K562 (cell line): ENCODE measurements around the gene TSEN54. TPM values are rescaled to one million over a fixed set of nuclear protein-coding genes. Genes with fewer than 3 reads are reported as not detected.

Experiments
- ATAC-seq: fragments of 200-7000 bp; cut with Tn5 transposase; 3 replicates; pipeline ENCODE4 v1.9.1; 2020; ENCODE audit warnings: moderate library complexity
- BruUV-seq: library from RNA; stranded (reverse); fragments of 400-500 nt; replicated peaks from 2 replicates; lab custom pipeline; 2021; lab: Mats Ljungman, UMichigan
- CTCF ChIA-PET: fragments of 300-600 bp; formaldehyde crosslinking; extraction: SDS; loops from one replicate; lab custom pipeline; 2021; ENCODE audit warnings: low intra/inter-chr PET ratio; lab: Yijun Ruan, JAX
- POLR2A ChIA-PET: fragments of 300-600, 350-650 bp; sonication (Branson Sonifier 250); formaldehyde crosslinking; extraction: SDS; loops from one replicate; lab custom pipeline; 2021; ENCODE audit warnings: antibody characterized with exemption, inconsistent platforms; lab: Yijun Ruan, JAX
- DNase-seq, 4 experiments: peaks; one replicate each; pipeline versions ENCODE4 v3.0.0 to v3.0.0-alpha.2; 2011 to 2018; ENCODE audit warnings: low spot score in 3 of 4, mixed read lengths in 3 of 4; ENCODE audit errors: extremely low read depth in 1 of 4
- FAIRE-seq: peaks from 2 replicates; lab custom pipeline; 2011; peaks lifted over from hg19 to GRCh38; lab: Jason Lieb, UNC
- H2AFZ ChIP-seq: 2 replicates; pipeline ENCODE4 v1.6.0; 2011; ENCODE audit warnings: low read depth, low read length, control low read depth, inconsistent platforms
- H3K27ac ChIP-seq: fragments of 200-600 bp; 3 replicates; pipeline ENCODE4 v1.8.0; 2011; ENCODE audit warnings: low read depth, mild to moderate bottlenecking, control low read depth, inconsistent platforms, low read length, moderate library complexity, mixed read lengths; ENCODE audit errors: extremely low read depth
- H3K27me3 ChIP-seq, 2 experiments: fragments of 300-600 bp in 1 of 2; 2 replicates in 1 of 2; 3 replicates in 1 of 2; pipeline versions ENCODE4 v1.6.0 to v1.8.0; 2011; ENCODE audit warnings: inconsistent platforms in 2 of 2, low read length in 2 of 2, mild to moderate bottlenecking in 1 of 2, mixed read lengths in 1 of 2, moderate library complexity in 1 of 2; ENCODE audit not compliant: control insufficient read depth in 2 of 2, insufficient read depth in 2 of 2
- H3K36me3 ChIP-seq: fragments of 300-600 bp; 3 replicates; pipeline ENCODE4 v1.8.0; 2011; ENCODE audit warnings: mild to moderate bottlenecking, low read length, inconsistent platforms; ENCODE audit not compliant: control insufficient read depth, insufficient read depth
- H3K4me1 ChIP-seq, 2 experiments: fragments of 200-600 bp in 1 of 2; replicated peaks in 1 of 2; 2 replicates in 1 of 2; 3 replicates in 1 of 2; pipeline versions ENCODE4 v1.5.1 to v1.8.0; 2011; ENCODE audit warnings: inconsistent platforms in 2 of 2, low read length in 2 of 2, mild to moderate bottlenecking in 1 of 2, mixed read lengths in 1 of 2, moderate library complexity in 1 of 2; ENCODE audit not compliant: control insufficient read depth in 2 of 2, insufficient read depth in 2 of 2
- H3K4me2 ChIP-seq: 2 replicates; pipeline ENCODE4 v1.6.1; 2011; ENCODE audit warnings: low read length, control low read depth, inconsistent platforms, mixed read lengths; ENCODE audit not compliant: insufficient read depth
- H3K4me3 ChIP-seq: fragments of 200-600 bp; sonication (generic), shearing (Covaris generic); 2 replicates; pipeline ENCODE4 v1.5.1; 2016; ENCODE audit warnings: control low read depth, inconsistent platforms
- H3K79me2 ChIP-seq: fragments of 200-600 bp; 3 replicates; pipeline ENCODE4 v1.8.0; 2011; ENCODE audit warnings: low read length, inconsistent platforms; ENCODE audit not compliant: control insufficient read depth, insufficient read depth
- H3K9ac ChIP-seq, 2 experiments: 2 replicates each; pipeline versions ENCODE4 v1.6.0 to v1.6.1; 2011; ENCODE audit warnings: low read depth in 2 of 2, low read length in 2 of 2, control low read depth in 1 of 2, inconsistent platforms in 1 of 2, mild to moderate bottlenecking in 1 of 2, mixed read lengths in 1 of 2; ENCODE audit not compliant: insufficient read depth in 1 of 2
- H3K9me1 ChIP-seq: one replicate; pipeline ENCODE4 v1.6.0; 2011; ENCODE audit warnings: inconsistent platforms, mild to moderate bottlenecking, low read length, moderate library complexity; ENCODE audit not compliant: control insufficient read depth, insufficient read depth
- H3K9me3 ChIP-seq: replicated peaks from 2 replicates; pipeline ENCODE4 v1.5.1; 2011; ENCODE audit warnings: low read depth, low read length, inconsistent platforms; ENCODE audit not compliant: control insufficient read depth, insufficient read depth
- H4K20me1 ChIP-seq: replicated peaks from 2 replicates; pipeline ENCODE4 v1.6.1; 2011; ENCODE audit warnings: low read length, inconsistent platforms, mixed read lengths; ENCODE audit not compliant: control insufficient read depth, insufficient read depth
- CBX2 ChIP-seq: fragments of 200-600 bp; sonication (generic); IDR thresholded peaks from one replicate; pipeline ENCODE4 v1.6.1; 2012; ENCODE audit warnings: mild to moderate bottlenecking, low read length, inconsistent platforms; ENCODE audit not compliant: insufficient read depth, poor library complexity, severe bottlenecking
- ETV1 ChIP-seq: fragments of 450-650 bp; conservative IDR thresholded peaks from 2 replicates; pipeline ENCODE4 v1.6.1; 2016; ENCODE audit warnings: missing genetic modification characterization, control low read depth, low read depth, missing compliant biosample characterization
- HLTF ChIP-seq: fragments of 450-650 bp; IDR thresholded peaks from 2 replicates; pipeline ENCODE4 v1.6.1; 2016
- JUN ChIP-seq, 2 experiments: sonication (generic) in 1 of 2; formaldehyde crosslinking in 1 of 2; IDR thresholded peaks; 2 replicates each; pipeline versions ENCODE4 v1.6.1 to v1.8.0; 2012 to 2022; ENCODE audit warnings: borderline replicate concordance in 2 of 2, mild to moderate bottlenecking in 2 of 2, improper control_type of control experiment in 1 of 2, low read depth in 1 of 2, low read length in 1 of 2, missing genetic modification reagents in 1 of 2
- PHF20 ChIP-seq: fragments of 450-650 bp; IDR thresholded peaks from 2 replicates; pipeline ENCODE4 v1.6.1; 2018; ENCODE audit not compliant: partially characterized antibody
- ZFP36 ChIP-seq: fragments of 150-350 bp; IDR thresholded peaks from 2 replicates; pipeline ENCODE4 v1.6.1; 2018; ENCODE audit warnings: low read length, low read depth; ENCODE audit not compliant: partially characterized antibody
- ZNF165 ChIP-seq: fragments of 250-450 bp; sonication (Bioruptor Pico); IDR thresholded peaks from 2 replicates; pipeline ENCODE4 v1.4.0; 2020; ENCODE audit warnings: borderline replicate concordance
- ZNF224 ChIP-seq: sonication (generic); formaldehyde crosslinking; IDR thresholded peaks from 2 replicates; pipeline ENCODE4 v1.8.0; 2022; ENCODE audit warnings: mild to moderate bottlenecking, missing genetic modification reagents
- ZNF239 ChIP-seq: fragments of 250-450 bp; sonication (Bioruptor Pico); IDR thresholded peaks from 2 replicates; pipeline ENCODE4 v1.4.0; 2020; ENCODE audit warnings: mild to moderate bottlenecking
- ZNF644 ChIP-seq: fragments of 200-800 bp; sonication (Bioruptor generic); IDR thresholded peaks from 2 replicates; pipeline ENCODE4 v1.6.1; 2016; ENCODE audit warnings: low read depth, missing genetic modification characterization, missing compliant biosample characterization
- ZSCAN29 ChIP-seq: fragments of 450-650 bp; IDR thresholded peaks from 2 replicates; pipeline ENCODE4 v1.6.1; 2017
- WGBS: fragments of 100-300 bp; shearing (Covaris generic); methylation state at CpG from one replicate; pipeline ENCODE4 v1.1.6; 2016; ENCODE audit warnings: low coverage, mixed read lengths; ENCODE audit not compliant: insufficient coverage; ENCODE audit errors: missing lambda C conversion rate; 5-methylcytosine and 5-hydroxymethylcytosine counted together
- in situ Hi-C: fragments of 300-500 bp; cut with MboI; formaldehyde crosslinking; loops from 4 replicates; pipeline ENCODE4 v1.15.0; 2018; ENCODE audit warnings: inconsistent platforms, mixed read lengths
- intact Hi-C: fragments of 100-400 bp; cut with micrococcal nuclease; formaldehyde crosslinking; loops from 2 replicates; pipeline ENCODE4 v1.14.2; 2022
- polyA plus RNA-seq, 8 experiments: library from polyadenylated mRNA; depleted of rRNA in 4 of 8; stranded (reverse) in 5 of 8; unstranded in 3 of 8; fragments of >200 nt; fragmentation: Nextera tagmentation in 2 of 8; fragmentation: Illumina TruSeq in 1 of 8; extraction: Ambion mirVana in 2 of 8; extraction: Trizol in 1 of 8; gene quantifications; 2 replicates each; pipeline versions ENCODE4 v1.2.1 to v1.2.3, GENCODE V29; 2011 to 2014; ENCODE audit warnings: inconsistent platforms in 1 of 8, missing spikeins in 1 of 8
- total RNA-seq, 7 experiments: library from RNA; depleted of rRNA in 6 of 7; stranded (reverse); fragments of >200 nt in 6 of 7; fragmentation: Illumina TruSeq in 2 of 7; extraction: Trizol in 2 of 7; gene quantifications; 2 replicates each; pipeline versions ENCODE4 v1.2.1 to v1.2.3, GENCODE V29; 2011 to 2021; ENCODE audit warnings: low replicate concordance in 1 of 7
- TF ChIP-seq, protein P1 (sequence below), 2 experiments: fragments of 450-650 bp in 1 of 2; sonication (generic) in 1 of 2; formaldehyde crosslinking; conservative IDR thresholded peaks; 2 replicates each; pipeline versions ENCODE4 v1.4.0 to v1.8.1; 2020 to 2022; ENCODE audit warnings: mild to moderate bottlenecking in 1 of 2, missing genetic modification reagents in 1 of 2
- TF ChIP-seq, protein P2 (sequence below): fragments of 250-450 bp; sonication (Bioruptor Pico); IDR thresholded peaks from 2 replicates; pipeline ENCODE4 v1.8.0; 2021; ENCODE audit warnings: moderate library complexity, mild to moderate bottlenecking, inconsistent platforms
- TF ChIP-seq, protein P3 (sequence below): fragments of 450-650 bp; IDR thresholded peaks from 2 replicates; pipeline ENCODE4 v1.6.1; 2018; ENCODE audit not compliant: partially characterized antibody

The TSEN54 gene
- total and polyA plus RNA-seq, 9 of the 15 experiments (the other 6 are each of a cell fraction or from before 2014, with no cell fraction given) = 5.9 to 64.3 (median 48.9) TPM

DNA sequence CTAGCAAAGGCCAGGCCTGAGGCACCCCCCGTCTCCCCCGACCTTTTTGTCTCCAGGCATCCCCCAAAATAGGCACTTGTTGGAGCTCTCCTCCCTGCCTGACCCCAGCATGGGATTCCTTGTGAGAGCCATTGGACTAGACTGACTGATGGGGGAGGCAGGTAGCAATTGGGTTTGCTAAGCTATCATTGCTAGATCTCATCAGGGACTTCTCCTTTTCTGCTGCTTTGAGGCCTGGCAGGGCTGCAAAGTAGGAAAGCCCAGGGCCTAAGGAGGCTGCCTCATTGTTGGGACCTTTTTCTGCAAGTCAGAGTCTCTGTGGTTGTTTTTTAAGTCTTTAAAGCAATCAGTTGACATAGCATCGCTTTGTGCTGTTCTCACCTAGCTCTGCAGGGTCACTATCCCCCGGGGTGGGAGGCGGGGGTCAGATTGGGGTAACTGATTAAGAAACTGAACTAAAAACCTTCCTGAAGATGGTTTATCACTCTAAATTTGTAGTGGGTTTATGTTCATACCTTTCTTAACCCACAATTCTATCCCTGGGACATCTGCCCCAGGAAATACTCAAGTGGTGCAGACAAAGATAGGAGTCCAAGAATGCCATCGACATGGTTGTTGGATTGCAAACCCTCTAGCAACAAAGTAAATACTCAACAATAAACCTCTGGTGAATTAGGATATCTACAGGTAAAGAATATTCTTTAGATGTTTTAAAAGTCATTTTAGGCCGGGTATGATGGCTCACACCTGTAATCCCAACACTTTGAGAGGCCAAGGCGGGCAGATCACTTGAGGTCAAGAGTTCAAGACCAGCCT, 37.2 kb downstream of the TSEN54 start (continued):
- TF ChIP-seq JUN (IDR thresholded peaks at IDR 0.05; ENCODE audit: borderline replicate concordance, low read depth, low read length) (no peak), JUN (CRISPR knock-in tag; IDR thresholded peaks at IDR 0.05; ENCODE audit: borderline replicate concordance) (no peak), ZNF224 (CRISPR knock-in tag) (no peak), CBX2 (no peak), PHF20 (no peak), ZFP36 (peak; percentile 89)
- TF ChIP-seq, protein P1, sequence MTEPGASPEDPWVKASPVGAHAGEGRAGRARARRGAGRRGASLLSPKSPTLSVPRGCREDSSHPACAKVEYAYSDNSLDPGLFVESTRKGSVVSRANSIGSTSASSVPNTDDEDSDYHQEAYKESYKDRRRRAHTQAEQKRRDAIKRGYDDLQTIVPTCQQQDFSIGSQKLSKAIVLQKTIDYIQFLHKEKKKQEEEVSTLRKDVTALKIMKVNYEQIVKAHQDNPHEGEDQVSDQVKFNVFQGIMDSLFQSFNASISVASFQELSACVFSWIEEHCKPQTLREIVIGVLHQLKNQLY (CRISPR knock-in tag; conservative IDR thresholded peaks at IDR 0.05) = no peak

DNA sequence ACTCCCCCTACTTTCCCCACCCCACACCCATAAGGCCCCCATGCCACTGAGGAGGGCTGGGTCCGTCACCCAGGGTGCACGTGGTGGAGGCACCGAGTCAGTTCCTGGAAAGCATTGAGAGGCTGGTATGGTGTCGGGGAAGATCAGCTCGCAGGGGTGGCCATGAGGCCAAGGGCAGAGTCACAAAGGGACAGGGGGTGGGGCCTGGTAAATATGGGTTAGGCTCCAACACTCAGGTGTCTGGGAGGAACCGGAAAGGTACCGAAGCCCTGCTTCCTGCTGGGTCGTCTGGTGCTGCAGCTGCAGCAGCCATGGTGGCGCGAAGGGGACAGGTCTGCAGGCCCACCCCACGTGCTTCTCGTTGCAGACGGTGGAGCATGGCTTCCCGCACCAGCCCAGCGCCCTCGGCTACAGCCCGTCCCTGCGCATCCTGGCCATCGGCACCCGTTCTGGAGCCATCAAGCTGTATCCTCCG, 39.4 kb downstream of the TSEN54 start:
- DNase-seq (no peak), ATAC-seq (no peak), FAIRE-seq (no peak)
- Histone ChIP-seq H3K79me2 (no peaks in the 10 kb centered on the region), H3K9me1 (peaks cover 3% of the 10 kb centered on the region), H3K9me3 (no peaks in the 10 kb centered on the region), H4K20me1 (no peaks in the 10 kb centered on the region), H3K4me1 (peaks cover 20 to 53% of the 10 kb centered on the region in 2 experiments), H3K4me2 (no peak overlapping the region), H2AFZ (no peak overlapping the region), H3K36me3 (no peaks in the 10 kb centered on the region), H3K27ac (no peak overlapping the region), H3K9ac (peak overlapping the region in 1 of 2 experiments; percentile 68; a peak in 1 of 4 replicates), H3K4me3 (no peak overlapping the region), H3K27me3 (no peaks in the 10 kb centered on the region)
- POLR2A ChIA-PET = no interaction called here
- intact Hi-C loops (no loop called here), in situ Hi-C loops (no loop called here)
- WGBS = 90% methylated on average over 18 of the region's 21 CpGs
- BruUV-seq = no TSS peak
- CTCF ChIA-PET = no interaction called here
- TF ChIP-seq, protein P2, sequence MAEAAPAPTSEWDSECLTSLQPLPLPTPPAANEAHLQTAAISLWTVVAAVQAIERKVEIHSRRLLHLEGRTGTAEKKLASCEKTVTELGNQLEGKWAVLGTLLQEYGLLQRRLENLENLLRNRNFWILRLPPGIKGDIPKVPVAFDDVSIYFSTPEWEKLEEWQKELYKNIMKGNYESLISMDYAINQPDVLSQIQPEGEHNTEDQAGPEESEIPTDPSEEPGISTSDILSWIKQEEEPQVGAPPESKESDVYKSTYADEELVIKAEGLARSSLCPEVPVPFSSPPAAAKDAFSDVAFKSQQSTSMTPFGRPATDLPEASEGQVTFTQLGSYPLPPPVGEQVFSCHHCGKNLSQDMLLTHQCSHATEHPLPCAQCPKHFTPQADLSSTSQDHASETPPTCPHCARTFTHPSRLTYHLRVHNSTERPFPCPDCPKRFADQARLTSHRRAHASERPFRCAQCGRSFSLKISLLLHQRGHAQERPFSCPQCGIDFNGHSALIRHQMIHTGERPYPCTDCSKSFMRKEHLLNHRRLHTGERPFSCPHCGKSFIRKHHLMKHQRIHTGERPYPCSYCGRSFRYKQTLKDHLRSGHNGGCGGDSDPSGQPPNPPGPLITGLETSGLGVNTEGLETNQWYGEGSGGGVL (CRISPR knock-in tag) = no peak
- TF ChIP-seq ZNF644 (tag) = no peak
- TF ChIP-seq, protein P3, sequence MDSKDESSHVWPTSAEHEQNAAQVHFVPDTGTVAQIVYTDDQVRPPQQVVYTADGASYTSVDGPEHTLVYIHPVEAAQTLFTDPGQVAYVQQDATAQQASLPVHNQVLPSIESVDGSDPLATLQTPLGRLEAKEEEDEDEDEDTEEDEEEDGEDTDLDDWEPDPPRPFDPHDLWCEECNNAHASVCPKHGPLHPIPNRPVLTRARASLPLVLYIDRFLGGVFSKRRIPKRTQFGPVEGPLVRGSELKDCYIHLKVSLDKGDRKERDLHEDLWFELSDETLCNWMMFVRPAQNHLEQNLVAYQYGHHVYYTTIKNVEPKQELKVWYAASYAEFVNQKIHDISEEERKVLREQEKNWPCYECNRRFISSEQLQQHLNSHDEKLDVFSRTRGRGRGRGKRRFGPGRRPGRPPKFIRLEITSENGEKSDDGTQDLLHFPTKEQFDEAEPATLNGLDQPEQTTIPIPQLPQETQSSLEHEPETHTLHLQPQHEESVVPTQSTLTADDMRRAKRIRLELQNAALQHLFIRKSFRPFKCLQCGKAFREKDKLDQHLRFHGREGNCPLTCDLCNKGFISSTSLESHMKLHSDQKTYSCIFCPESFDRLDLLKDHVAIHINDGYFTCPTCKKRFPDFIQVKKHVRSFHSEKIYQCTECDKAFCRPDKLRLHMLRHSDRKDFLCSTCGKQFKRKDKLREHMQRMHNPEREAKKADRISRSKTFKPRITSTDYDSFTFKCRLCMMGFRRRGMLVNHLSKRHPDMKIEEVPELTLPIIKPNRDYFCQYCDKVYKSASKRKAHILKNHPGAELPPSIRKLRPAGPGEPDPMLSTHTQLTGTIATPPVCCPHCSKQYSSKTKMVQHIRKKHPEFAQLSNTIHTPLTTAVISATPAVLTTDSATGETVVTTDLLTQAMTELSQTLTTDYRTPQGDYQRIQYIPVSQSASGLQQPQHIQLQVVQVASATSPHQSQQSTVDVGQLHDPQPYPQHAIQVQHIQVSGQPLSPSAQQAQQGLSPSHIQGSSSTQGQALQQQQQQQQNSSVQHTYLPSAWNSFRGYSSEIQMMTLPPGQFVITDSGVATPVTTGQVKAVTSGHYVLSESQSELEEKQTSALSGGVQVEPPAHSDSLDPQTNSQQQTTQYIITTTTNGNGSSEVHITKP = no peak
- TF ChIP-seq ZSCAN29 = no peak
- TF ChIP-seq HLTF = no peak
- no peak for TF ChIP-seq ETV1
- TF ChIP-seq ZNF239 (CRISPR knock-in tag) = no peak
- no peak for TF ChIP-seq ZNF165
